BLaER1 treated with 17β-estradiol and CSF1 and Interleukin-3, amounts not matched to agents 10 nM and 100 nM (cell line): Measurements from ENCODE around the gene THOP1.

Experiments
- H3K27ac ChIP-seq, 11 experiments: shearing (Covaris generic); formaldehyde crosslinking; 2 replicates each; pipeline ENCODE4 v1.8.1; 2022
- H3K27me3 ChIP-seq, 11 experiments: shearing (Covaris generic); formaldehyde crosslinking; 2 replicates each; pipeline ENCODE4 v1.8.1; 2022
- H3K36me3 ChIP-seq, 11 experiments: shearing (Covaris generic); formaldehyde crosslinking; 2 replicates each; pipeline ENCODE4 v1.8.1; 2022
- H3K4me1 ChIP-seq, 10 experiments: shearing (Covaris generic); formaldehyde crosslinking; 2 replicates each; pipeline ENCODE4 v1.8.1; 2022
- H3K4me2 ChIP-seq, 11 experiments: shearing (Covaris generic); formaldehyde crosslinking; 2 replicates each; pipeline ENCODE4 v1.8.1; 2022
- H3K4me3 ChIP-seq, 10 experiments: shearing (Covaris generic); formaldehyde crosslinking; 2 replicates each; pipeline ENCODE4 v1.8.1; 2022
- H3K9ac ChIP-seq, 11 experiments: shearing (Covaris generic); formaldehyde crosslinking; 2 replicates each; pipeline ENCODE4 v1.8.1; 2022
- H3K9me3 ChIP-seq, 11 experiments: shearing (Covaris generic); formaldehyde crosslinking; replicated peaks in 1 of 11; 2 replicates each; pipeline ENCODE4 v1.8.1; 2022
- H4K20me1 ChIP-seq, 11 experiments: shearing (Covaris generic); formaldehyde crosslinking; 2 replicates each; pipeline ENCODE4 v1.8.1; 2022
- Cebpa-rat ChIP-seq, 11 experiments: shearing (Covaris generic); IDR thresholded peaks; 2 replicates each; pipeline ENCODE4 v1.8.1; 2022

The THOP1 gene

DNA sequence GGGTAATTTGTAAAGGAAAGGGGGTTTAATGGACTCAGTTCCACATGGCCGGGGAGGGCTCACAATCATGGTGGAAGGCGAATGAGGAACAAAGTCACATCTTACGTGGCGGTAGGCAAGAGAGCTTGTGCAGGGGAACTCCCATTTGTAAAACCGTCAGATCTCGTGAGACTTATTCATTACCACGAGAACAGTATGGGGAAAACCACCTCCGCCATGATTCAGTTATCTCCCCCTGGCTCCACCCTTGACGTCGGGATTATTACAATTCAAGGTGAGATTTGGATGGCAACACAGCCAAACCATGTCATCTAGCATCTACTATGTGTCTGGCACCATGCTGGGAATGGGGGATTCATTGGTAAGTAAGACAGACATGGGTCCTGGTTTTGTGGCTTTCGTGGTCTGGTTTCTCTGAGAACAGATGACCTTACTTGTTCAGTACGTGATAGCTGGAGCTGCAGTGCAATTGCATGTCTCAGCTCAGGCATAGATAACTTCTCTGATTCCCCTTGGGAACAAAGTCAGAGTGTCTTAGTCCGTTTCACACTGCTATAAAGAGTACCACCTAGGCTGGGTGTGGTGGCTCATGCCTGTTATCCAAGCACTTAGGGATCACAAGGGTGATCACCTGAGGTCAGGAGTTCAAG is 42.7 kb downstream of the THOP1 start:
- TF ChIP-seq Cebpa-rat (IDR thresholded peaks at IDR 0.05), result no peak
- Histone ChIP-seq H3K36me3 (peaks cover 22 to 71% (median 49%) of the 10 kb centered on the region in 11 experiments), H3K4me1 (peaks cover 0 to 32% (median 18%) of the 10 kb centered on the region in 10 experiments; a peak in 13 of 20 replicates), H3K4me2 (peak overlapping the region in 7 of 11 experiments; percentile 3 to 42 (median 33); a peak in 12 of 22 replicates), H3K4me3 (0 out of 20 replicates have a peak overlapping the region, but pooled peaks of 1 of the 10 experiments have one; percentile 0), H3K9ac (no peak overlapping the region), H3K27me3 (no peaks in the 10 kb centered on the region), H3K9me3 (peaks cover 82 to 100% (median 95%) of the 10 kb centered on the region in 11 experiments), H4K20me1 (no peaks in the 10 kb centered on the region), H3K27ac (no peak overlapping the region)

DNA sequence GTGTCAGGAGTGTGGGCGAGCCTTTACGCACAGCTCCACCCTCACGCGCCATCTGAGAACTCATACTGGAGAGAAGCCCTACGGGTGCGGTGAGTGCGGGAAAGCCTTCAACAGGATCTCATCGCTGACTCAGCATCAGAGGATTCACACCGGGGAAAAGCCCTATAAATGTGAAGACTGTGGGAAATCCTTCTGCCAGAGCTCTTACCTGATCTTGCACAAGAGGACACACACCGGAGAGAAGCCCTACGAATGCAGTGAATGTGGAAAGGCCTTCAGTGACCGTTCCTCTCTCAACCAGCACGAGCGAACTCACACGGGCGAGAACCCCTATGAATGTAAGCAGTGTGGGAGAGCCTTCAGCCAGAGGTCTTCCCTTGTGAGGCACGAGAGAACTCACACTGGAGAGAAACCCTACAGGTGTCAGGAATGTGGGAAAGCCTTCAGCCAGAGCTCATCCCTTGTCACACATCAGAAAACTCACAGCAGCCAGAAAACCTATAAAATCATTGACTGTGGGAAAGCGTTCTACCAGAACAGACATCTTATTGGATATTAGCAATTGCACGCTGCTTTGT is 49.1 kb downstream of the THOP1 start:
- Histone ChIP-seq H3K9ac (no peak overlapping the region), H4K20me1 (no peaks in the 10 kb centered on the region), H3K9me3 (peaks cover 99 to 100% (median 100%) of the 10 kb centered on the region in 11 experiments), H3K36me3 (peaks cover 49 to 78% (median 64%) of the 10 kb centered on the region in 11 experiments), H3K4me2 (no peak overlapping the region), H3K4me3 (peak overlapping the region; percentile 4 to 53 (median 22); a peak in 10 of 20 replicates), H3K4me1 (peaks cover 0 to 5% (median 0%) of the 10 kb centered on the region in 10 experiments; a peak in 5 of 20 replicates), H3K27ac (no peak overlapping the region), H3K27me3 (no peaks in the 10 kb centered on the region)
- TF ChIP-seq Cebpa-rat (IDR thresholded peaks at IDR 0.05), result no peak

DNA sequence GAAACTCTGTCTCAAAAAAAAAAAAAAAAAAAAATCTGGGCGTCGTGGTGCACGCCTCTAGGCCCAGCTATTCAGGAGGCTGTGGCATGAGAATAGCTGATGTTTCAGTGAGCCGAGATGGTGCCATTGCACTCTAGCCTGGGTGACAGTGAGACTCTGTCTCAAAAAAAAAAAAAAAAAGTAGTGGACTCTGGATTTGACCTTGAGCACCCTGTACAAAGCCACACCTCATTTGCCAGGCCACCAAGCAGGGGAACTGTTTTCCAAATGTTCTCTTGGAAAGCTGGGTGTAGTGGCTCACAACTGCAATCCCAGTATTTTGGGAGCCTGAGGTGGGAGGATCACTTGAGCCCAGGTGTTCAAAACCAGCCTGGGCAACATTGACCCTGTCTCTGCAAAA is 52.1 kb downstream of the THOP1 start:
- H3K36me3 ChIP-seq, result peaks cover 42 to 60% (median 53%) of the 10 kb centered on the region in 11 experiments
- H3K4me3 ChIP-seq, result 0 out of 20 replicates have a peak overlapping the region, but pooled peaks of 1 of the 10 experiments have one; percentile 8
- H3K9me3 ChIP-seq, result peaks cover 80 to 86% (median 85%) of the 10 kb centered on the region in 11 experiments
- peaks cover 0 to 8% (median 0%) of the 10 kb centered on the region in 11 experiments; a peak in 4 of 22 replicates for H4K20me1 ChIP-seq
- H3K9ac ChIP-seq, result no peak overlapping the region
- no peaks in the 10 kb centered on the region for H3K27me3 ChIP-seq
- no peak overlapping the region for H3K27ac ChIP-seq
- no peak overlapping the region for H3K4me2 ChIP-seq
- peaks cover 5 to 19% (median 9%) of the 10 kb centered on the region in 10 experiments; a peak in 19 of 20 replicates for H3K4me1 ChIP-seq
- TF ChIP-seq Cebpa-rat (IDR thresholded peaks at IDR 0.05), result no peak

DNA sequence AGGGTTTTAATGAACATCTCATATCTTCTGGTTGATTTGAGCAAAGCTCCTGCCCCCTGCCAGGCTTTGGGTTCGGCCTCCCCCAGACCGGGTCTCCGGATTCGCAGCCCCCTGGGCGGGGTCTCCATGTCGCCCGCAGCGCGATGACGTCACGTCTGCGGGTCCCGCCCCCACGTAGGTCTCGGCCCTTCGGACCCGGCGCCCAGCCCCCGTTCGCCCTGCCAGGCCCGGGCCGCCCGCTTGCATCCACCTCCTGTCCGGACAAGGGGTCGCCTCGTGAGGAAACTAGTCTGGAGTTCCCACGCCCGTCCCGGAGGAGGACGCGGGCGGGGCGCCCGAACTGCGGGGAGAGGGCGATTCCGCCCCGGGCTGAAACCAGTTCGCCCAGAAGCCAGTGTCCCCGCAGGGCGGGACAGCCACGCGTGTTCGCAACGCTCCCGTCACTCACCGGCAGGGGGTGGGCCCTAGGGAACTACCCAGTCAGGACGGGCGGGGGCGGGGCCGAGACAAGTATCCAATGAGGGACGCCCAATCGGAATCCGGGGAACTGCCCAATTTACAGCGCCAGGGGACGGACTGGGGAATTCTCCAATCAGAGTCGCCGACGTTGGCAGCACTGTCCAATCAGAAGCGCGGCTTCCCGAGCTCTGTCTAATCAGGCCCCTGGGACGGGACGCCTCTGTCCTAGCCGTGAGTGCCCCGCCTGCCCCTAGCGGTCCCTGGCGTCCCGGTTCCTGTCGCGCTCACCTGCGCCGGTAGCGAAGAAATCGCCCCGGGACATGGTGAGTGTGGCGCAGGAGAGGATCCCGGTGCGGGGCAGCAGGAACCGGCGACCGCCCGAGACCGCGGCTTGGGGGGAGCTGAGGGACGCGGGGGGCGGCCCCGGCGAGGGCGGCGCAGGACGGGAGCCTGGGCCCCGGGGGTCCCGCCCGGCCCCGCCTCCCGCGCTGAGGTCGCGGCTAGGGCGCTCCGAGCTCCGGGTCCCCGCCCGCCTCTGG is 55.8 kb downstream of the THOP1 start, which contains the start of gene ZNF555:
ZNF555 (plus strand) TSS at position 682 of the 998 bp plus-strand sequence; CDS start at position 780, 98 bp downstream.
- Histone ChIP-seq H3K36me3 (peaks cover 22 to 48% (median 35%) of the 10 kb centered on the region in 11 experiments), H3K9me3 (peaks cover 61 to 73% (median 69%) of the 10 kb centered on the region in 11 experiments), H3K9ac (peak within 1 kb of the TSS; percentile 81 to 96 (median 88)), H3K27me3 (no peaks in the 10 kb centered on the region), H3K4me3 (peak within 1 kb of the TSS; percentile 89 to 100 (median 95)), H3K27ac (peak within 1 kb of the TSS; percentile 72 to 96 (median 90)), H3K4me2 (peak within 1 kb of the TSS; percentile 86 to 100 (median 99)), H3K4me1 (peaks cover 14 to 38% (median 23%) of the 10 kb centered on the region in 10 experiments), H4K20me1 (peaks cover 0 to 15% (median 0%) of the 10 kb centered on the region in 11 experiments; a peak in 5 of 22 replicates)
- no peak for TF ChIP-seq Cebpa-rat (IDR thresholded peaks at IDR 0.05)

DNA sequence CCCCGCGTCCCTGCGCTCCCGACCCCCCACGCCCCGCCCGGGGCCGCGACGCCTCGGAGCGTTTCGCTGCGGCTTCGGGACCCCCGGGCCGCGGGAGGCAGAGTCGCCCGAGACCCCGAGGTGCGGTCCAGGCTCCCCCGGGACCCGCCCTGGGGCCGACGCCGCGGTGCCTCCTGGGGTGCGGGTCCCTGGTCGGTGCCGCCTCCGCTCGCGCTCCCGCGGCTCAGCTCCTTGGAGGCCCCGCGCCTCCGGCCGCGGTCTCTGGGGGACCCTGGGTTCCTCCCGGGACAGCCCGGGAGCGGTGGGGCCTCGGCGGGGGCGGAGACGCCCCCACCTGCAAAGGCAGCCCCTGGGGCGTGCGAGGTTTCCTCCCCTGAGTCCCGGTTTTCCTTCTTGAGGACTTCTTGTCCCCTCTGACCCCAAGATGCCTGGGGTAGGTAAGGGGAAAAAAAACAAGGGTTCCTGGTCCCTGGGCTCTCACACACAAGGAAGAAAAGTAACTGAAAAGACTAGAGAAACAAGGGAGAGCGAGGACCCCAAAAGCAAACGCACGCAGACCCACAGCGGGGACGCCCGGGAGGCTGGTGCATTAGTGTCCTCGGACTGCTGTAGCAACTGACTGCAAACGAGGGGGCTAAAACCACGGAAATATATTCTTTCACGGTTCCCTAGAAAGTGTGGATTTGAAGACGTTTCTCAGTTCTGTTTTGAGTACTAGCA is 56.7 kb downstream of the THOP1 start:
- H3K27me3 ChIP-seq, result no peaks in the 10 kb centered on the region
- H3K4me3 ChIP-seq, result peak overlapping the region; percentile 89 to 100 (median 95)
- no peak for TF ChIP-seq Cebpa-rat (IDR thresholded peaks at IDR 0.05)
- H3K4me2 ChIP-seq, result peak overlapping the region; percentile 85 to 100 (median 99)
- peak overlapping the region; percentile 81 to 96 (median 88) for H3K9ac ChIP-seq
- peak overlapping the region; percentile 72 to 96 (median 90) for H3K27ac ChIP-seq
- peaks cover 61 to 73% (median 69%) of the 10 kb centered on the region in 11 experiments for H3K9me3 ChIP-seq
- H4K20me1 ChIP-seq, result peaks cover 0 to 15% (median 0%) of the 10 kb centered on the region in 11 experiments; a peak in 5 of 22 replicates
- H3K4me1 ChIP-seq, result peaks cover 14 to 39% (median 23%) of the 10 kb centered on the region in 10 experiments
- peaks cover 23 to 49% (median 33%) of the 10 kb centered on the region in 11 experiments for H3K36me3 ChIP-seq

DNA sequence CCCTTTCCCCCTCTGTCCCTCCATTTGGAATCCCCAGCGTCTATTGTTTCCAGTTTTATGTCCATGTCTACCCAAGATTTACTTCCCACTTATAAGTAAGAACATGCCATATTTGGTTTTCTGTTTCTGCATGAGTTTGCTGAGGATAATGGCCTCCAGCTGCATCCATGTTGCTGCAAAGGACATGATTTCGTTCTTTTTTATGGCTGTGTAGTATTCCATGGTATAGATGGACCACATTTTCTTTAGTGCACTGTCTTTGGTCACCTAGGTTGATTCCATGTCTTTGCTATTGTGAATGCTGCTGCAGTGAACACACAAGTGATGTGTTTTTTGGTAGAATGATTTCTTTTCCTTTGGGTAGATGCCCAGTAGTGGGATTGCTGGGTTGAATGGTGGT is 59.8 kb downstream of the THOP1 start:
- Histone ChIP-seq H3K4me2 (no peak overlapping the region), H3K4me1 (peaks cover 14 to 39% (median 23%) of the 10 kb centered on the region in 10 experiments), H3K9me3 (peaks cover 62 to 73% (median 69%) of the 10 kb centered on the region in 11 experiments), H3K36me3 (peaks cover 43 to 64% (median 56%) of the 10 kb centered on the region in 11 experiments), H3K4me3 (no peak overlapping the region; a peak in 1 of 20 replicates), H3K9ac (no peak overlapping the region), H3K27ac (no peak overlapping the region), H3K27me3 (no peaks in the 10 kb centered on the region), H4K20me1 (peaks cover 0 to 15% (median 0%) of the 10 kb centered on the region in 11 experiments; a peak in 5 of 22 replicates)
- TF ChIP-seq Cebpa-rat (IDR thresholded peaks at IDR 0.05), result no peak

DNA sequence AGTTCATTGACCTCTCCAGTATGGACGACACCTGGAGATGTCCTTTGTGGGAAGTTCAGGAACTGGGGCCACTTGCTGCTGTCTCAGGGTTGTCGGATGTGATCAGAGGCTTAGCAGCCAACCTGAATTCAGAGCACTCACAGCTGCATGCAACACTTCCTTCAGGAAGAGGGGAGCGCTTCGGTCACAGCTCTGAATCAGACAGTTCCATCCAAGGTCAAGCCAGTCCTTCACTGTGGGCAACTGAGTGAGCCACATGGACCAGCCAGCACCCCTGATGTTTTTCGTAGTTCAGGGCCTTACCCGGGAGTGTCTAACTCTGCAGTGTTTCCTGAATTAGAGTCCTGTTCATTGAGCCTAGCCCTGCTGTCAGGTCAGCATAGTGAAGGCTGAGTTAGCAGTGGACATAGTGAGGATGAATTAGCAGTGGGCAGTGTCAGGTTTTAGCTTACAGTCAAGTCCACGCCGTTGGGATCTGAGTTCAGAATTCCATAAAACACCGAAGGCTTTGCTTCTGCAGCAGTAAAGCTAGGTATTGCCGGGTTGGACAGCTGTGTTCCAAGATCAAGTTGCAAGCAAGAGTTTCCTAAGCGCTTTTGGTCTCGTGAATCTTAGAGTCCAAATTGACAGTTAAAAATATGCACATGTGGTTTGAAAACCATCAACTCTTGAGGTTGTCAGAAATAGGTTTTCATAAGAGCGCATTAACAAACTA is 61.0 kb downstream of the THOP1 start:
- no peak overlapping the region for H3K4me2 ChIP-seq
- H3K27ac ChIP-seq, result no peak overlapping the region
- peaks cover 14 to 35% (median 20%) of the 10 kb centered on the region in 10 experiments for H3K4me1 ChIP-seq
- H3K4me3 ChIP-seq, result no peak overlapping the region
- H3K9me3 ChIP-seq, result peaks cover 71 to 77% (median 73%) of the 10 kb centered on the region in 11 experiments
- H3K27me3 ChIP-seq, result no peaks in the 10 kb centered on the region
- no peak overlapping the region for H3K9ac ChIP-seq
- H3K36me3 ChIP-seq, result peaks cover 56 to 76% (median 68%) of the 10 kb centered on the region in 11 experiments
- H4K20me1 ChIP-seq, result peaks cover 0 to 15% (median 0%) of the 10 kb centered on the region in 11 experiments; a peak in 5 of 22 replicates
- no peak for TF ChIP-seq Cebpa-rat (IDR thresholded peaks at IDR 0.05)
